Naive B cell (primary cell): ENCODE measurements around the gene KCNG2. TPM values are rescaled to one million over a fixed set of nuclear protein-coding genes. Genes with fewer than 3 reads are reported as not detected.

Experiments
- ATAC-seq, 2 donors: fragments of 150-1000 bp; cut with Tn5 transposase; 2 replicates each; pipeline ENCODE4 v1.10.0; 2021; ENCODE audit warnings: low read depth in 2 of 2, mild to moderate bottlenecking in 2 of 2, moderate library complexity in 2 of 2
- DNase-seq: peaks from one replicate; pipeline ENCODE4 v3.0.0; 2022
- H3K27ac Mint-ChIP-seq, 6 donors: one replicate each; pipeline ENCODE4 v1.8.0; 2020 to 2022; ENCODE audit warnings: mild to moderate bottlenecking in 6 of 6, mixed read lengths in 6 of 6, moderate library complexity in 5 of 6, inconsistent platforms in 2 of 6
- H3K27me3 Mint-ChIP-seq, 3 donors: one replicate each; pipeline ENCODE4 v1.8.0; 2021 to 2022; ENCODE audit warnings: mixed read lengths in 3 of 3, mild to moderate bottlenecking in 1 of 3
- H3K36me3 Mint-ChIP-seq, 2 donors: one replicate each; pipeline ENCODE4 v1.8.0; 2020 to 2022; ENCODE audit warnings: mixed read lengths in 2 of 2, inconsistent platforms in 1 of 2, mild to moderate bottlenecking in 1 of 2
- H3K4me1 Mint-ChIP-seq, 3 donors: one replicate each; pipeline ENCODE4 v1.8.0; 2020 to 2022; ENCODE audit warnings: mixed read lengths in 3 of 3, inconsistent platforms in 1 of 3, mild to moderate bottlenecking in 1 of 3, moderate library complexity in 1 of 3
- H3K4me3 Mint-ChIP-seq, 8 donors: one replicate each; pipeline ENCODE4 v1.8.0; 2020 to 2022; ENCODE audit warnings: mild to moderate bottlenecking in 8 of 8, mixed read lengths in 8 of 8, moderate library complexity in 8 of 8, inconsistent platforms in 2 of 8
- H3K9me3 Mint-ChIP-seq, 7 donors: one replicate each; pipeline ENCODE4 v1.8.0; 2020 to 2022; ENCODE audit warnings: mixed read lengths in 7 of 7, mild to moderate bottlenecking in 5 of 7, inconsistent platforms in 2 of 7, moderate library complexity in 1 of 7
- polyA plus RNA-seq, 6 donors: library from polyadenylated mRNA; unstranded; fragments of 300-500 nt; fragmentation: Illumina TruSeq; gene quantifications; one replicate each; pipeline ENCODE4 v1.2.3, GENCODE V29; 2021; ENCODE audit warnings: low read depth in 6 of 6

Gene KCNG2
- polyA plus RNA-seq, 6 donors from 2014 or later = not detected

- ATAC-seq = no peak
- H3K27ac Mint-ChIP-seq = peak overlapping the region in 1 of 6 donors; percentile 17
- no peaks in the 10 kb centered on the region for H3K27me3 Mint-ChIP-seq
- no peaks in the 10 kb centered on the region for H3K36me3 Mint-ChIP-seq
- H3K9me3 Mint-ChIP-seq = no peaks in the 10 kb centered on the region
- H3K4me1 Mint-ChIP-seq = peaks cover 14 to 20% (median 20%) of the 10 kb centered on the region in 3 donors
- DNase-seq = no peak
- H3K4me3 Mint-ChIP-seq = no peak overlapping the region
These were observed 31.6 kb downstream of the KCNG2 start for GRCh38 chr18:79829136-79829854.

GRCh38 chr18:79832169-79832568, 34.4 kb downstream of the KCNG2 start:
- Mint-ChIP-seq H3K4me3 (no peak overlapping the region), H3K36me3 (peaks cover 4 to 12% of the 10 kb centered on the region in 2 donors), H3K27ac (peak overlapping the region in 2 of 6 donors; percentile 58 to 86), H3K27me3 (peaks cover 4 to 16% (median 5%) of the 10 kb centered on the region in 3 donors), H3K9me3 (peaks cover 7 to 18% (median 10%) of the 10 kb centered on the region in 7 donors), H3K4me1 (peaks cover 0 to 1% (median 1%) of the 10 kb centered on the region in 3 donors)
- ATAC-seq (no peak), DNase-seq (no peak)

- H3K27ac Mint-ChIP-seq = no peak overlapping the region
- ATAC-seq = no peak
These were observed 37.1 kb downstream of the KCNG2 start for GRCh38 chr18:79834834-79835233.

GRCh38 chr18:79841936-79842335, 44.2 kb downstream of the KCNG2 start:
- H3K4me3 Mint-ChIP-seq = no peak overlapping the region
- no peak for DNase-seq
- no peak overlapping the region for H3K27ac Mint-ChIP-seq
- no peaks in the 10 kb centered on the region for H3K27me3 Mint-ChIP-seq
- peaks cover 11 to 16% (median 14%) of the 10 kb centered on the region in 7 donors for H3K9me3 Mint-ChIP-seq
- peaks cover 0 to 12% (median 5%) of the 10 kb centered on the region in 3 donors for H3K4me1 Mint-ChIP-seq
- ATAC-seq = no peak
- peaks cover 10 to 12% of the 10 kb centered on the region in 2 donors for H3K36me3 Mint-ChIP-seq

More at GRCh38 chr18:79834834-79835233, 37.1 kb downstream of the KCNG2 start:
- Mint-ChIP-seq H3K4me3 (no peak overlapping the region), H3K9me3 (peaks cover 9 to 19% (median 13%) of the 10 kb centered on the region in 7 donors), H3K4me1 (no peaks in the 10 kb centered on the region), H3K36me3 (peaks cover 4 to 12% of the 10 kb centered on the region in 2 donors), H3K27me3 (peaks cover 4 to 16% (median 5%) of the 10 kb centered on the region in 3 donors)
- DNase-seq = no peak

GRCh38 chr18:79844999-79845563, 47.3 kb downstream of the KCNG2 start:
- peaks cover 10 to 12% of the 10 kb centered on the region in 2 donors for H3K36me3 Mint-ChIP-seq
- H3K4me1 Mint-ChIP-seq = peaks cover 0 to 12% (median 5%) of the 10 kb centered on the region in 3 donors
- ATAC-seq = no peak
- H3K27me3 Mint-ChIP-seq = no peaks in the 10 kb centered on the region
- peaks cover 7 to 16% (median 12%) of the 10 kb centered on the region in 7 donors for H3K9me3 Mint-ChIP-seq
- H3K27ac Mint-ChIP-seq = no peak overlapping the region
- DNase-seq = no peak
- H3K4me3 Mint-ChIP-seq = no peak overlapping the region

GRCh38 chr18:79846936-79847557, 49.3 kb downstream of the KCNG2 start:
- no peak for ATAC-seq

GRCh38 chr18:79847606-79848293, 50.0 kb downstream of the KCNG2 start:
- Mint-ChIP-seq H3K36me3 (peaks cover 2 to 3% of the 10 kb centered on the region in 2 donors), H3K27ac (no peak overlapping the region), H3K4me3 (no peak overlapping the region), H3K4me1 (peaks cover 0 to 12% (median 5%) of the 10 kb centered on the region in 3 donors), H3K27me3 (no peaks in the 10 kb centered on the region), H3K9me3 (peaks cover 1 to 9% (median 5%) of the 10 kb centered on the region in 7 donors)
- no peak for ATAC-seq
- no peak for DNase-seq

More at GRCh38 chr18:79846936-79847557, 49.3 kb downstream of the KCNG2 start:
- Mint-ChIP-seq H3K9me3 (peaks cover 7 to 16% (median 10%) of the 10 kb centered on the region in 7 donors), H3K27ac (no peak overlapping the region), H3K27me3 (no peaks in the 10 kb centered on the region), H3K4me3 (no peak overlapping the region), H3K36me3 (peaks cover 7 to 10% of the 10 kb centered on the region in 2 donors), H3K4me1 (peaks cover 0 to 12% (median 5%) of the 10 kb centered on the region in 3 donors)
- DNase-seq = no peak

GRCh38 chr18:79848294-79848578, 50.5 kb downstream of the KCNG2 start:
- Mint-ChIP-seq H3K4me1 (peaks cover 3 to 12% (median 8%) of the 10 kb centered on the region in 3 donors), H3K9me3 (peaks cover 0 to 4% (median 2%) of the 10 kb centered on the region in 7 donors), H3K4me3 (no peak overlapping the region), H3K27me3 (peaks cover 0 to 4% (median 4%) of the 10 kb centered on the region in 3 donors), H3K36me3 (no peaks in the 10 kb centered on the region), H3K27ac (no peak overlapping the region)
- no peak for DNase-seq
- no peak for ATAC-seq

- no peak for DNase-seq
- H3K36me3 Mint-ChIP-seq = no peaks in the 10 kb centered on the region
- no peak for ATAC-seq
- no peak overlapping the region for H3K27ac Mint-ChIP-seq
- no peak overlapping the region for H3K4me3 Mint-ChIP-seq
- peaks cover 3 to 7% (median 7%) of the 10 kb centered on the region in 3 donors for H3K4me1 Mint-ChIP-seq
- H3K9me3 Mint-ChIP-seq = peaks cover 0 to 3% (median 0%) of the 10 kb centered on the region in 7 donors
- peaks cover 0 to 6% (median 6%) of the 10 kb centered on the region in 3 donors for H3K27me3 Mint-ChIP-seq
These were observed 51.0 kb downstream of the KCNG2 start for GRCh38 chr18:79848579-79849327.

- no peak overlapping the region for H3K27ac Mint-ChIP-seq
- H3K4me1 Mint-ChIP-seq = peaks cover 1 to 12% (median 3%) of the 10 kb centered on the region in 3 donors
- no peak overlapping the region for H3K4me3 Mint-ChIP-seq
- no peak for ATAC-seq
- no peak for DNase-seq
- peaks cover 0 to 3% (median 0%) of the 10 kb centered on the region in 7 donors for H3K9me3 Mint-ChIP-seq
- no peaks in the 10 kb centered on the region for H3K36me3 Mint-ChIP-seq
- peaks cover 0 to 6% (median 6%) of the 10 kb centered on the region in 3 donors for H3K27me3 Mint-ChIP-seq
These were observed 51.8 kb downstream of the KCNG2 start for GRCh38 chr18:79849328-79850207.

- Mint-ChIP-seq H3K27ac (no peak overlapping the region), H3K4me1 (peaks cover 13 to 21% (median 13%) of the 10 kb centered on the region in 3 donors), H3K27me3 (peaks cover 0 to 6% (median 6%) of the 10 kb centered on the region in 3 donors), H3K36me3 (no peaks in the 10 kb centered on the region), H3K4me3 (no peak overlapping the region), H3K9me3 (peaks cover 0 to 3% (median 0%) of the 10 kb centered on the region in 7 donors)
- ATAC-seq (no peak), DNase-seq (no peak)
These were observed 53.0 kb downstream of the KCNG2 start for GRCh38 chr18:79850731-79851130.

GRCh38 chr18:79851489-79851888, 53.8 kb downstream of the KCNG2 start:
- Mint-ChIP-seq H3K4me1 (peaks cover 14 to 29% (median 21%) of the 10 kb centered on the region in 3 donors), H3K4me3 (no peak overlapping the region), H3K36me3 (no peaks in the 10 kb centered on the region), H3K27ac (no peak overlapping the region), H3K27me3 (peaks cover 0 to 6% (median 6%) of the 10 kb centered on the region in 3 donors), H3K9me3 (peaks cover 0 to 3% (median 0%) of the 10 kb centered on the region in 7 donors)
- no peak for DNase-seq
- ATAC-seq = no peak
